ENCODE data around the gene IFNAR1. TPM values are rescaled to one million over a fixed set of nuclear protein-coding genes. Genes with fewer than 3 reads are reported as not detected.

The IFNAR1 gene
- polyA plus RNA-seq, 3 donors = 16.8 to 95.3 (median 56.2) TPM

- no peak overlapping the region for H3K4me3 Mint-ChIP-seq
- Histone ChIP-seq H3K27ac (ENCODE audit: low read depth in 1 of 2, low read length in 2 of 2) (peak overlapping the region in 1 of 2 donors; percentile 12), H3K4me3 (replicated peaks in 1 of 3; ENCODE audit: low read depth in 2 of 3, low read length in 3 of 3) (no peak overlapping the region), H3K36me3 (replicated peaks in 1 of 2; ENCODE audit: control insufficient read depth in 1 of 2, insufficient read depth in 2 of 2, low read length in 2 of 2) (peaks cover 77 to 85% of the 10 kb centered on the region in 2 donors), H3K9me3 (replicated peaks in 1 of 2; ENCODE audit: control insufficient read depth in 1 of 2, insufficient read depth in 1 of 2, low read length in 2 of 2) (no peaks in the 10 kb centered on the region), H3K27me3 (ENCODE audit: control insufficient read depth in 2 of 2, insufficient read depth in 2 of 2, low read length in 2 of 2) (no peaks in the 10 kb centered on the region), H3K4me1 (ENCODE audit: control insufficient read depth in 1 of 2, insufficient read depth in 2 of 2, low read length in 2 of 2) (peaks cover 10 to 19% of the 10 kb centered on the region in 2 donors), H3K79me2 (ENCODE audit: insufficient read depth, low read length) (peaks cover 7% of the 10 kb centered on the region), H3K4me2 (replicated peaks; ENCODE audit: extremely low read depth, low read length, poor library complexity, severe bottlenecking) (no peak overlapping the region), H2AFZ (ENCODE audit: insufficient read depth, low read depth, low read length, poor library complexity, severe bottlenecking) (no peak overlapping the region), H3K9ac (ENCODE audit: insufficient read depth, low read length, poor library complexity, severe bottlenecking) (no peak overlapping the region), H4K20me1 (ENCODE audit: insufficient read depth, low read length) (peaks cover 30% of the 10 kb centered on the region)
- no peak for TF ChIP-seq CTCF (IDR thresholded peaks at IDR 0.05)
- no peak for DNase-seq
- H3K27me3 Mint-ChIP-seq (ENCODE audit: low read depth in 3 of 3) = peaks cover 0 to 2% (median 0%) of the 10 kb centered on the region in 3 donors
- intact Hi-C loops (cut with micrococcal nuclease) = no loop called here
- WGBS (ENCODE audit: insufficient coverage) = 61% methylated on average over 3 of the region's 7 CpGs
- peaks cover 14% of the 10 kb centered on the region for H3K4me1 Mint-ChIP-seq
- H3K27ac Mint-ChIP-seq = peak overlapping the region in 5 of 7 donors; percentile 19 to 58 (median 35)
- peaks cover 73 to 96% of the 10 kb centered on the region in 2 donors for H3K36me3 Mint-ChIP-seq
- no peaks in the 10 kb centered on the region for H3K9me3 Mint-ChIP-seq
Measured at GRCh38 chr21:33293811-33294216, 31.0 kb upstream of the IFNAR1 start.

GRCh38 chr21:33296156-33296555 lies 28.6 kb upstream of the IFNAR1 start:
- Histone ChIP-seq H4K20me1 (ENCODE audit: insufficient read depth, low read length) (peaks cover 23% of the 10 kb centered on the region), H3K36me3 (replicated peaks in 1 of 2; ENCODE audit: control insufficient read depth in 1 of 2, insufficient read depth in 2 of 2, low read length in 2 of 2) (peaks cover 59 to 65% of the 10 kb centered on the region in 2 donors), H3K4me2 (replicated peaks; ENCODE audit: extremely low read depth, low read length, poor library complexity, severe bottlenecking) (no peak overlapping the region), H3K9ac (ENCODE audit: insufficient read depth, low read length, poor library complexity, severe bottlenecking) (no peak overlapping the region), H3K4me1 (ENCODE audit: control insufficient read depth in 1 of 2, insufficient read depth in 2 of 2, low read length in 2 of 2) (peaks cover 33 to 42% of the 10 kb centered on the region in 2 donors), H2AFZ (ENCODE audit: insufficient read depth, low read depth, low read length, poor library complexity, severe bottlenecking) (no peak overlapping the region), H3K27me3 (ENCODE audit: control insufficient read depth in 2 of 2, insufficient read depth in 2 of 2, low read length in 2 of 2) (no peaks in the 10 kb centered on the region), H3K4me3 (replicated peaks in 1 of 3; ENCODE audit: low read depth in 2 of 3, low read length in 3 of 3) (no peak overlapping the region), H3K79me2 (ENCODE audit: insufficient read depth, low read length) (peaks cover 7% of the 10 kb centered on the region), H3K9me3 (replicated peaks in 1 of 2; ENCODE audit: control insufficient read depth in 1 of 2, insufficient read depth in 1 of 2, low read length in 2 of 2) (no peaks in the 10 kb centered on the region), H3K27ac (ENCODE audit: low read depth in 1 of 2, low read length in 2 of 2) (peak overlapping the region in 1 of 2 donors; percentile 26)
- WGBS (ENCODE audit: insufficient coverage) = 95% methylated on average over 5 of the region's 6 CpGs
- H3K4me3 Mint-ChIP-seq = no peak overlapping the region
- H3K27me3 Mint-ChIP-seq (ENCODE audit: low read depth in 3 of 3) = peaks cover 0 to 2% (median 0%) of the 10 kb centered on the region in 3 donors
- DNase-seq = no peak
- intact Hi-C loops (cut with micrococcal nuclease) = loop anchor here in 1 of 2 donors (5.0 kb wide), 1 partner anchor 36 kb away; no protein-coding TSS in a partner anchor
- TF ChIP-seq CTCF (IDR thresholded peaks at IDR 0.05) = no peak
- H3K9me3 Mint-ChIP-seq = peaks cover 0 to 2% (median 0%) of the 10 kb centered on the region in 7 donors
- peaks cover 59 to 76% of the 10 kb centered on the region in 2 donors for H3K36me3 Mint-ChIP-seq
- H3K27ac Mint-ChIP-seq = peak overlapping the region in 1 of 7 donors; percentile 63
- H3K4me1 Mint-ChIP-seq = peaks cover 36% of the 10 kb centered on the region
